COLO668 (cell line): ENCODE results near the gene CCSER1.
"Not testable (repeated sequence)": the region's sequence is repeated elsewhere in the genome, so short reads cannot be mapped to it uniquely, and the experiment has no call there.

Experiments
- DNase-seq: peaks from one replicate; lab custom pipeline; 2025; ENCODE audit not compliant: unreplicated experiment; lab: John Stamatoyannopoulos, UW

The CCSER1 gene

GRCh38 chr4:90815569-90815968 lies 688.4 kb downstream of the CCSER1 start:
- DNase-seq: no peak

GRCh38 chr4:90816754-90817153 lies 689.6 kb downstream of the CCSER1 start:
- DNase-seq: no peak

- DNase-seq: no peak
Measured at GRCh38 chr4:90824266-90825150, 697.3 kb downstream of the CCSER1 start.

GRCh38 chr4:90825849-90826248 lies 698.7 kb downstream of the CCSER1 start:
- no peak for DNase-seq

GRCh38 chr4:90833706-90834105 lies 706.5 kb downstream of the CCSER1 start:
- DNase-seq: no peak

GRCh38 chr4:90837241-90837640 lies 710.0 kb downstream of the CCSER1 start:
- no peak for DNase-seq

- not testable (repeated sequence) for DNase-seq
Measured at GRCh38 chr4:90838859-90839258, 711.7 kb downstream of the CCSER1 start.

- DNase-seq: no peak
Measured at GRCh38 chr4:90840291-90840690, 713.1 kb downstream of the CCSER1 start.

GRCh38 chr4:90840828-90841227 lies 713.6 kb downstream of the CCSER1 start:
- no peak for DNase-seq

GRCh38 chr4:90841676-90842075 lies 714.5 kb downstream of the CCSER1 start:
- no peak for DNase-seq

GRCh38 chr4:90842960-90843359 lies 715.8 kb downstream of the CCSER1 start:
- DNase-seq: no peak

GRCh38 chr4:90844241-90844640 lies 717.0 kb downstream of the CCSER1 start:
- no peak for DNase-seq

- DNase-seq: no peak
Measured at GRCh38 chr4:90845777-90846176, 718.6 kb downstream of the CCSER1 start.

GRCh38 chr4:90852237-90852636 lies 725.0 kb downstream of the CCSER1 start:
- DNase-seq: no peak

- no peak for DNase-seq
Measured at GRCh38 chr4:90855111-90855510, 727.9 kb downstream of the CCSER1 start.

GRCh38 chr4:90857081-90857820 lies 730.1 kb downstream of the CCSER1 start:
- no peak for DNase-seq

- no peak for DNase-seq
Measured at GRCh38 chr4:90875791-90876190, 748.6 kb downstream of the CCSER1 start.

- DNase-seq: no peak
Measured at GRCh38 chr4:90876296-90876695, 749.1 kb downstream of the CCSER1 start.

- no peak for DNase-seq
Measured at GRCh38 chr4:90883519-90883918, 756.3 kb downstream of the CCSER1 start.

GRCh38 chr4:90888571-90888970 lies 761.4 kb downstream of the CCSER1 start:
- DNase-seq: no peak

- DNase-seq: no peak
Measured at GRCh38 chr4:90889171-90889570, 762.0 kb downstream of the CCSER1 start.

GRCh38 chr4:90903413-90903812 lies 776.2 kb downstream of the CCSER1 start:
- DNase-seq: peak; percentile 12
